ENCODE measurements around the gene FAM174B. TPM values are rescaled to one million over a fixed set of nuclear protein-coding genes. Genes with fewer than 3 reads are reported as not detected.
A peak's percentile ranks its signal among the peaks of the same experiment; 100 is the strongest.

The FAM174B gene
- total RNA-seq, 1 donor from 2014 or later: 13.6 TPM

DNA sequence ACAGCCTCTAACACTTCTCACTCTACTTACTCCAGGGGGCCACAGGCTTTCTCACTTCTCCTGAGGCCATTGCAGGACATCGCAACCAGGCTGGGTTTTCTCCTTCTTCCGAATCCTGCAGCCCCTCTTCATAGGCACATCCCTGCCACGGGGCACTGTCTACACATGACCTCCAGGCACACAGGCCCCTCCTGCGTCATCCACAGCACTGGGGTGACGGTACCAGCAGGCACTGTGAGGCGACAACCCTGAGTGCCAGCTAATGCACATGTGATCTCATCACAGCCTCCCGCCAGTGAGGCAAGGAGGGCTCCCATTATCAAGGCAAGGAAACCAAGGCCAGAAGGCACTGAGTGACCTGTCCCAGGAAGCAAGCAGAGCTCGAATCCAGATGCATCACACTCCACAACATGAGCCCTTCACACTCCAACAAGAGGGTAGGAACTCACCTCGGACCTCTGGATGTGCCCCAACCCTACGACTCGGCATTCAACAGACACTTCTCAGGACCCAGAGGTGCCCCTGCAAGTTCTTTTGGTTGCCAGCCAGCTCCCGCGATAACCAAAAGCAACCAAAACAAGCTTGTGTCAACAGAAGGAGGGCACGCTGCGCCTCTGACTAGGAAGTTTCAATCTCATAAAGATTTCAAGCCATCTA lies 16.7 kb downstream of the FAM174B start:
- DNase-seq: no peak

DNA sequence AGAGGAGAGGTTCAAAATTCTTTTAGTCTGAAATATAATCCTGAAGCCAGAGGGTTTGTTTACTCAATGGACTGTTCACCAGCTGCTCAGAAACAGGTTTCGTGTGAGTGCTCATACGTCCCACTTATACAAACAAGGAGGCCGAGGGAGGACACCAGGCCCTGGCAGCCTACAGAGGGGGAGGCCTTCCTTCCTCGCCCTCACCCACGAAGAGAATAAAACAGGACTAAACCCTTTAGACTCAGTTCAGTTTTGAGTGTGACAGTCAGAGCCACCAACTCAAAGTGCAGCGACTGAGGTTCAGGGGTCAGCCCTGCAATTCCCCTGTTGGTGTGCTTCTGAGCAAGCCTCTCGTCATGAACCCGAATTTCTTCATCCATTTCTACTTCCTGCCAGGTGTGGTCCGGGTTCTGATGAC lies 17.3 kb downstream of the FAM174B start:
- no peak for DNase-seq

DNA sequence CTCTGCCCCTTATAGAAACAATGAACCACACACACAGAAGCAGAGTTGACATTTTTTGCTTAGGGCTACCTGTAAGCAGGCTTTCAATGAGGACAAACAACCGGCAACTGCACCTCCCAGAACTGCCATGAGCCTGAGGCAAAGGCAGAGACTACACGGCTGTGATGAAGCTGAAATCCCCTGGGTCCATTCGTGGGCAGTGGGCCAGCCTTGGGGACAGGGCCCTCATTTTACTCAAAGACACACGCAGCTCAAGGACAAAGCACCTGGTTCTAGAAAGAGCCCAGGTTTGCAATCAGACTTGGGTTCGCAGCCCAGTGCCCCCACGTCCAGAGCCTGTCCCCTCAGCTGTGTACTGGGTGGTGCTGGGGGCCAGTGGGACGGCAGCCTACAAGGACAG lies 17.9 kb downstream of the FAM174B start:
- no peak for DNase-seq

DNA sequence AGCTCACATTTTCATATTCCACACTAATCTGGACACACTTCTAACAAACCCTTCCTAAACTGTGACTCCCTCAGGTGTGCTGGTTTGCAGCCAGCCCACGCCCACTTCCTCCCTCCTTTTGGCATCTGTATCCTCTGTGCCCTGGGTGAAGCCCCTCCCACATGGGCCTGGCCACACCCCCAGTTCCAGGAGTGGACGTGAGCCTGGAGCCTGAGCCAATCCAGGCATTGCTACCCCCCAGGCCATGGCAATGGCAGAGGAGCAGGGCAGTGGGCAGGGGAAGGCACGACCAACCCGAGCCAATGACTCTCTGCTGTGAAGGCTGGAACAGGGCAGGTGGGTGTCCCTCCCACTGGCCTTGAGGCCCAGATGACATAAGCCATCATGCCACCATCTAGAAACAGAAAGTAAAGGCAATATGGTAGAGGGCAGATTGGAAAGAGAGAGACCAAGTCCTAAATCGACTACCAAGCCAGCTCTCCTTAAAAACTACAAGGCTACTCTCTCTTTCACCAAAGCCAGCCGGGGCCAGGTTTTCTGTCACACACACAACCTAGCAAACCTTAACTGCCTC lies 18.6 kb downstream of the FAM174B start:
- no peak for DNase-seq

DNA sequence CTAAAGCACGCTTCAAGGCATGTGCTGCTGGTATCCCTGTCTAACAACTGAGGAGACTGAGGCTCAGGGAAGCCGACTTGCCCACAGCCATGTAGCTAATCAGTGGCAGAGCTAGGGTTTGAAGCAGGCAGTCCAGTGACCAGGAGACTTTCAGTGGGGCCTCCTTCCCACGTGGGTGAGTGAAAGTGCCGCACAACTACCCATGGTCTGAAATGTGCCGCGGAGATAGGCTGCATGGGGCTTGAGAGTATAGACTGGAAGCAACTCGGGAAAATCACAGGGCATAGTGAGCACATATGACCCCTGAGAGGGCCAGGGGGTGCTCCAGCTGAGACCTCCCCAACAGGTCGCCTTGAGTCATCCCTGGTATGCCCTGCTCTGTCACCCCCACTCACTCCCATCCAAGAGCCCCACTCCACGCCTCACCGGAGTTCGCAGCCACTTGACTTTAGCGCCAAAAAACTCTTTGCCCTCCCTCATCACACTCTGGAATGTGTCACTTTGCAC lies 19.1 kb downstream of the FAM174B start:
- DNase-seq: no peak

DNA sequence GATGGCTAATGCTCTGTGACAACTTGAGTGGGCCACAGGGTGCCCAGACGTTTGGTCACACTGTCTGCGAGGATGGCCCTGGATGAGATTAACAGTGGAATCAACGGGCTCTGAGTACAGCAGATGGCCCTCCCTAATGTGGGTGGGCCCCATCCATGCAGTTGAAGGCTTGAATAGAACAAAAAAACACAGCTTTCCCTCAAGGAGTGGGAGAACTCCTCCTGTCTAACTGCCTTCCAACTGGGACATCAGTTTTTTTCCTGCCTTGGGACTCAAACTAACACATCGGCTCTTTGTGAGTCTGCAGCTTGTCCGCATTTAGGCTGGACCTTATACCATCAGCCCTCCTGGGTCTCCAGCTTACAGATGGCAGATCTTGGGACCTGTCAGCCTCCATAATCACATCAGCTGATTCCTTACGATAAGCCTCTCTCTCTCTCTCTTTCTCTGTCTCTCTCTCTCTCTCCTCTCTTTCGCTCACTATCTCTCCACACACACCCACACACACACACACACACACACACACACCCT lies 20.8 kb downstream of the FAM174B start:
- DNase-seq: peak; percentile 38

DNA sequence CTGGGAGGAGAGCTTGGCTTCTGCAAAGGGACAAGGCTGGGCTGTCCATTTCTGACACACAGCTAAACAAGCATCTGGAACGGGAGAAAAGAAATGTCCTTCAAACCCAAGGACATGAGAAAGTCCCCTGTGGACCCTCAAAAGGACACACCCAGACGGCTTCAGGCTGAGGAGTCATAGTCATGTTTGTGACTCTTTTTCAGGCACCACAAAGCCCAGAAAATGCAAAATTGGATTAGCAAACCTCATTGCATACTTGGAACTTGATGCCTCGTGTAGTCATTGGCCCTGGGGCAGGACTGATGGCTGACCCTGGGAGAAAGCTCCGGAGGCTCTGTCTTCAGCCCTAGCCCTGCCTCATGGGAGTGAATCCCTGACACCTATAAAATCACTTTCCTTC lies 21.5 kb downstream of the FAM174B start:
- DNase-seq: no peak

DNA sequence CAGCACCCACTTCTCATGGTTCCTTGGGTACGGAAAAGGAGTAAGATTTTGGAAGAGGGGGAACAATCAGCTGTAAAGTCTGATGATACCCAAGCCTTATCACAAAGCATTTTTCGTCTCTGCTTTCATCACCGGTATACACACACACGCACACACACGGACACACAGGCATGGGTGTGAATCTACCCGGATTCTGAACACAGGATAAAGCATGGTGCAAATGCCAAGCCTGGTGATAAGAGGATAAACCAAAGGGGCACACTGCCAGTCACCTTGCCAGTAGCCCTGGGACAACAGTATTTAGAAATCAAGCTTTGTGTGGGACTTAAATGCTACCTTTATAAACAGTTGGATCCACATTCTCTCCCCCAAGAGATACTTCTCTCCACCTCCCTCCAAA lies 22.2 kb downstream of the FAM174B start:
- no peak for DNase-seq

DNA sequence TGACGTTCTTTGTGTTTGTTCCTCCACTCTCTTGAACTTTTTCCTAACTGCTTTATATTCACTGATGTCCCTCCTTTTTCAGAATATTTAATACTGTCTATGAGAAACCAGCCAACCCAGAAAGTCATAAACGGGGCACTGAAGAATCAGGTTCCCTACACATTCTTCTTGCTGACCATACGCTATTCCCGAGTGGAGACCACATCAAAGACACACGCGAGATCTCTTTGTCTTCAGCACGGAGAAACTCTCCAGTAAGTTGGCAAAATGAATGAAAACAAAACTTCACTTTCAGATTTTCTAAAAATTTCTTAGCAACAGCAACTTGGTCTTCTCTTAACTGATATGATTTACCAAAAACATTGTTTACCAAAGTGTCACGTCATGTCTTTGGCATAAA lies 22.6 kb downstream of the FAM174B start:
- no peak for DNase-seq

DNA sequence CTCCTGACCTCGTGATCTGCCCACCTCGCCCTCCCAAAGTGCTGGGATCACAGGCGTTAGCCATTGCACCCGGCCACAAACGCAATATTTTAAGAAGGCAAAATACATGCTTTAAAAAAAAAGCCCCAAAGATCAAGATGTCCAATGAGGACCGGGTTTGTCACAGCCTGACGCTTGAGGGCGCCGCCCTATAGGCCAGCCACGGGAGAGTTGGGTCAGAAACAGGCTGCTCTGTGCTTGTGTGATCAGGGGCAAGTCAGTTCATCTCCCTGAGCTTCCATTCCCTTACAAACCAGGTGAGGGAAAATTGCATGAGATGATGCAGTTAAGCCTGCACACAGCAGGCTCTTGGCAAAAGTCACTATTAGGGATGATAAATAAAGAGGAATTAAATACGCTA lies 23.9 kb downstream of the FAM174B start:
- no peak for DNase-seq

DNA sequence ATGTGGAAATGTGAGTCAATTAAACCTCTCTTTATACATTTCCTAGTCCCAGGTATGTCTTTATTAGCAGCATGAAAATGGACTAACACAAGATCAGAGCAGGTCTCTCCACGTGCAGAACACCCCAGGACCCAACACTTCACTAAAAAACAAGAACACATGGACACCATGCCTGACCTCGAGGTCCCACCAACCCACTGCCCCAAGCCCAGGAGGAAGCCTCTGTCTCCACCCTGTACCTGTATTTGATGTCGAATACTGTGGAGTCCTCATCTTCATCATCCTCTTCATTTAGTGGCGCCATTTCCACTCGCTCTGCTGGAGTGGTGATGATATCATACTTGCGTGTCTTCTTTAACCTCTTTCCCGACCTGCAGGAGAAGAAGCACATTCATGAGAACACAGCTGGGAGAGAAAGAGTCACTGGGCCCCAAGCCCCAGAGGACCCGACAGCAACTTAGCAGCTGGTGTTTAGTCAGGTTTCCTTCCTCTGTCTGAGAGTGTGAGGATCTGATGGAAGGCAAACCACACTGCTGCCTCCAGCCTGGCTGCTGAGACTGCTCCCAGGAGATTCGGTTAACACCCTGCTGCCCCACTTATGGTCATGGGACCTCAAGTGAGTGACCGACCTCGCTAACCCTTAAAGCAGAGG lies 25.5 kb downstream of the FAM174B start:
- DNase-seq: no peak

DNA sequence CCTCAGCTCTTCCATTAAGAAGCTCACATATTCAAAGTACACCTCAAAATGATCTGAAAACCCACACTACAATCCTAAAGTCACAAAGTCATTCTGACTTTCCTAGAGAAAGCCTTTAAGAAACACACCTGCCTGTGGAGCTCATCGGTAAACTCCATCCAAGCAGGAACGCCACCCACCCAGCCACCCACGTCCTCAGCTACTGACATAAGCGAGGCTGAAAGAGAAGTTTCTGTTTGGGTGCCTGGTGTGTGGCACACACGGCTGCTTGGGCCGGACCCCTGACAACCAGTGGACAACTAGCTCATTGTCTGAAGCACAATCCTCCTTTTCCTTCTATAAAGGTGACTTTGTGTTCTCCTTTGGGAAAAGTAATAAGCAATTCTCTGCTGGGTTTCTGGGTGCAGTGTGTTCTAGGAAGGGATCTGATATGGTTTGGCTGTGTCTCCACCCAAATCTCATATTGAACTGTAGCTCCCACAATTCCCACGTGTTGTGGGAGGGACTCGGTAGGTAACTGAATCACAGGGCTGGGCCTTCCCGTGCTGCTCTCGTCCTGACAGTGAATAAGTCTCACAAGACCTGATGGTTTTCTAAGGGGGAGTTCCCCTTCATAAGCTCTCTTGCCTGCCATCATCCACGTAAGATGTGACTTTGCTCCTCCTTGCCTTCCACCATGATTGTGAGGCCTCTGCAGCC lies 26.1 kb downstream of the FAM174B start:
- DNase-seq: no peak

DNA sequence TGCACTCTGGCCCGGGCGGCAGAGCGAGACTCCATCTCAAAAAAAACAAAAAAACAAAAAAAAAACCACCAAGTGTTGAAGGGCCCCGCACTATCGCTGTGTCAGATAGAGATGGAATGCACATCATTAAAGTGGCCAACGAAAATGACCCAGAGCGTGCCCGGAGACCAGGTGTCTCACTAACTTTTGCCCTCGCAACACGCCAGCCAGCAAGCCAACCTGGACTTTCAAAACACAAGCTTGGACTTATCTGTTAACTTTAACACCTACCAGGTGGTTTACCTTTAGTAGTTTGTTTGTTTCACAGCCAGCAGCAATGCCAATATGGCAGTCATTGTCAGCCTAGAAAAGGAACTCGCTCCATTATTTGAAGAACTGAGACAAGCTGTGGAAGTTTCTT lies 28.6 kb downstream of the FAM174B start:
- no peak for DNase-seq

DNA sequence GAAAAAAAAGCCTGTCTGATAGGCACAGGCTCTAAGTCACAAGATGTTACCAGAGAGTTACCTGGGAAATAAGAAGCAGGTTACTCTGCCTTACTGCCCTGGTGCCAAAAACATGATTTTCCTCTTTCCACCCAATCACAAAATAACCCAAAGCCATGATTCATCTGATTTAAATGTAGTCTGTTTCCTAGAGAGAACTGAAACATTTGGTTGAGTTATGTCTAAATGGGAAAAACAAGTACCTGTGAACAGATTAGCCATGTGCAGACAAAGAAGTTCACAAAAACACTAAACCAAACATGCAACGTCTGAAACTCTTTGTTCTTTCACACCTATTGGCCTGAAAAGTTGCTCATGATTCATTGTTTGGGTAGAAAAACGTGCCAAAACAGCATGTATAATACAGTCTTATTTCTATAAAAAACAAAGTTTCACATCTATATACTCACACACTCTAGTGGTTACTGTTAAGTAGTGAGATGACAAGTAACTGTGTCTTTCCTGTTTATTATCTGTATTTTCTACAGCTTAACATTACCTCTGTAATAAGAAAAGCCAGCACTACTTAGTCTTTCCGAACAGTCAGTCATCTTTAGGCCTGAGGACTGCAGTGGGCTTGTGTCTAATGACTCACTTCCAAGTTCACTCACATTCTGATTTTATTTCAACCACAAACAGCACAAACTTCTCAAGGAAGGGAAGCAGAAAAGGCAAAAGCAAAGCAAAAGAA lies 30.2 kb downstream of the FAM174B start:
- DNase-seq: no peak

DNA sequence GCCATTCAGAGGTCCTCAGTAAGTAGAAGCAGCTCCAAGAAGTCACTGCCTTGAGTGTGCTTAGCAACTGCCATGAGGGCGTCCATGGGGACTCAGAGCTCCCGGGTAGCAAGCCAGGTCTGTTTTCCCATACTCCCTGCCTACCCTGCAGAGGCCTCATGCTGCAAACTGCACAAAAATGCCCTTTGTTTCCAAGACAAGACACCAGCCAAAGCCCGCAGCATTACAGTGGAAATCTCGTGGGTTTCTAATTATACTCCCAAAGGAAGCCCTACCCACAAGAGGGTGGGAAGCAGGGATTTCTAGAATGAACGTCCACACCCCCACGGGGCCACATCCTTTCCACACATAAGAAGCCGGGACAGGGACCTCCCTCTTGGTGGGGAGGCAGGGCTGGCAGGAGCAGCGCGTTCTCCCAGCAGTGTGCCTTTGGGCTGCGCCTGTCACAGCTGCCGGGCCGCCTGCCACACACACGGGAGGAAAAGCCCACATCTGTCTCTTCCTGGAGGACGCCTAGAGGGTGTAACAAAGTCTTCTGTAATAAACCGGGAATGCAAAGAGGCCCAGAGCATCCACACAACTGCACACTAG lies 31.1 kb downstream of the FAM174B start:
- peak; percentile 81 for DNase-seq

DNA sequence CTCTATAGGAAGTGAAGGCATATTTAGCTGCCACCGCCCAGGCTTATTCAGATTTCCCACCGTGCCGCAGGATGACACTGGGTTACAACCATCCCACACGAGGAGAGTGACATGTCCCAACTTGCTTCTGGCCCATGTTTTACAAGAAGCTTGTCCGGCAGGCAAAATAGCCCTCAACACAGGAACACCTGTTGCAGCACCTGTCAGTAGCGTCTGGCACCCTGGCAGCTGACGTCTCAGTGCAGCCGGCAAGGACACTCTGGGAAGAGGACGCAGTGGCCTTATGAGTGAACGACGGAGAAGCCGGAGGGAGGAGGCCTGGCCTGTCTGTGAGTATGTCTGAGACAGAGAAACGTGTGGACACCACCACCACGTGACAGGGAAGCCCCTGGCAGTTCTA lies 32.1 kb downstream of the FAM174B start:
- no peak for DNase-seq

DNA sequence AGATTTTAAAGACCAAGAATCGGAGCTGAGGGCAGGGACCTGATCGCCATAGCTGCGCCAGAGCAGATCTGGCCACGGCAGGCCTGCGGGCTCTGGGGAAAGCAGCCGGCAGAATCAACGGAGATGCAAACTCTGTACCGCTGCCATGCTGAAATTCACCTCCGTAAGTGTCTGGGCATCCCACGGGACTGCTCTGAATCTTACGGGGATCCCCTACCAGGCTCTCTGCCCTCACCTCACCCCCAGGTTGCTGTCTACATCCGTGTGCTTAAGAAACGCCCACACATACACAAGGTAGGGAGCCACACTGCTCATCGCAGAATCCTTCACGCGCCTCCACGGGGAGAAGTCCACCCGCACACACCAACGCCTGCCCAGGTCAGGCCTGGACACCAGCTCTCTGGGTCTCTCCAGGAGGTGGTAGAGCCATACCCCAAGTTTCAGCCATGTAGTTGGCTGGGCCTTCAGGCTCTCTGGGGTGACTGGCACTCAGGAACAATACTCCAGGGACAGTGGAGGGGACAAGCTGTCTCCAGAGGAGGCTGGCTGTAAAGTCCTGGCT lies 33.5 kb downstream of the FAM174B start:
- no peak for DNase-seq

DNA sequence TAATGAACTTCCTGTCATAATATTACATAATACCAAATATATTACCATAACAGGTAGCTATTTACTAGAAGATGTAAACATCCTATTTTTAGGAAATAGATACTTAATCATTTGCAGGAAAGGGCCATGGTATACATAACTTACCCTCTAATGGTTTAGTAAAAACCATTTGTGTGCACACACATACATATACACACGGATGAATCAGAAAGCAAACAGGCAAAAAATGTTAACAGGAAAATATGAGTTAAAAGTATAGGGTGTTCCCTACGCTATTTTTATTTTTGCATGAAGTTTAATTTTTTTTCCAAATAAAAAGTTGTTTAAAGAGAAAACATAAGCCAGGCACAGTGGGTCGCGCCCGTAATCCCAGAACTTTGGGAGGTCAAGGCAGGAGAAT lies 34.6 kb downstream of the FAM174B start:
- DNase-seq: no peak

DNA sequence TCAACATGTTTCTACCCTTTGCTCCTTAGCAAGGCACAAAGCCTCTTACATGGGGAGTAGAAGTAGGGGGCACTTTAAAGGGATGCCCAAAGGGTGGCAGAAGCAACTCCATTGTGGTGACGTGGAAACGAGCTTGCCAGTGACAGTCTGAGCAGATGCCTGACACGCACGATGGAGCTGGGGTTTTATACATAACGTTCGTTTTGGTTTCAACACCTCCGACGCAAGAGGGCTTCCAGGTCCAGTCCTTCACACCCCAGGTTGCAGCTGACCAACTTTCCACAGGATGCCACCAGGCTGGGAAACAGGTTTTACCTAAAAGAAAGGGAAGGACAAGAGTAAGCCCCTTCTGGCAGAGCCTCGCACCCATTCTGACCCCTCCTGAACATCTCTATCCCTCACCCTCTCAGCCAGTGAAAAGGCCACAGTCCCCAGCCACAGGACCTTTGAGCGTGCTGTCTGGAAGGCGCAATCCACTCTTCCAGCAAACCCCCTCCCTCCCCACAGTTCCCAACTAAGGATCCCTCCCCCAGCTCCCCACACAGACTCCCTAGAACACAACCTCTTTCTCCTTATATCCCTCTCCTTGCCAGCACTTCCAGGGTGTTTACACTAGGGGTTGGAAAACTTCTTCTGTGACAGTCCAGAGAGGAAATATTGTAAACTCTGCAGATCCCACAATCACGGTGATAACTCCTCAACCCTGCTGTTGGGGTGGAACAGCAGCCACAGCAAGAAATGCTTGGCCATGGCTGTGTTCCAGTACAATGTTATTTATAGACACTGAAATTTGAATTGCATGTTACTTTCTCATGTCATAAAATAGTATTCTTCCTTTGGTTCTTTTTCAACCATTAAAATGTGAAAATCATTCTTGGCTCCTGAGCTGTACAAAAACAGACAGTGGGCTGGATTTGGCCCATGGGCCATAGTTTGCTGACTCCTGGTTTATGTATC lies 36.2 kb downstream of the FAM174B start:
- DNase-seq: no peak

Measured in occipital lobe (tissue), 2 donors.